ENCODE data around the gene ADAMTS10.
"Not testable (repeated sequence)": the region's sequence is repeated elsewhere in the genome, so short reads cannot be mapped to it uniquely, and the experiment has no call there.

DNA sequence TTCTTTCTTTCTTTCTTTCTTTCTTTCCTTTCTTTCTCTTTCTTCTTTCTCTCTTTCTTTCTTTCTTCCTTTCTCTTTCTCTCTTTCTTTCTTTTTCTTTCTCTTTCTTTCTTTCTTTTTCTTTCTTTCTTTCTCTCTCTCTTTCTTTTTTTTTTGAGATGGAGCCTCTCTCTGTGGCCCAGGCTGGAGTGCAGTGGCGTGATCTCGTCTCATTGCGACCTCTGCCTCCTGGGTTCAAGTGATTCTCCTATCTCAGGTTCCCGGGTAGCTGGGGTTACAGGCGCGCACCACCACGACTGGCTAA, 35.9 kb downstream of the ADAMTS10 start:
- TF ChIP-seq CTCF, POLR2AphosphoS5, EP300 (IDR thresholded peaks at IDR 0.05): not testable (repeated sequence)
